Ovary (tissue), 9 donors: ENCODE data around the gene LSM12. TPM values are rescaled to one million over a fixed set of nuclear protein-coding genes. Genes with fewer than 3 reads are reported as not detected.

Experiments
- DNase-seq, 5 donors: peaks; one replicate each; pipeline ENCODE4 v3.0.0-alpha.2; 2019 to 2020
- H3K27ac ChIP-seq, 2 donors: fragments of 200-600 bp; one replicate each; pipeline versions ENCODE4 v1.5.1 to v1.8.0; 2019 to 2022
- H3K27me3 ChIP-seq: fragments of 200-600 bp; one replicate; pipeline ENCODE4 v1.8.0; 2022
- H3K36me3 ChIP-seq: fragments of 200-600 bp; sonication (generic); one replicate; pipeline ENCODE4 v1.5.1; 2019
- H3K4me1 ChIP-seq: one replicate; pipeline ENCODE4 v1.8.1; 2013; ENCODE audit warnings: mild to moderate bottlenecking, moderate library complexity; ENCODE audit not compliant: insufficient read depth
- H3K4me3 ChIP-seq: fragments of 200-600 bp; sonication (generic); one replicate; pipeline ENCODE4 v1.5.1; 2017
- H3K9me3 ChIP-seq, 2 donors: fragments of 200-600 bp in 1 of 2; sonication (generic) in 1 of 2; one replicate each; pipeline versions ENCODE4 v1.5.1 to v1.8.1; 2013 to 2019; ENCODE audit warnings: mild to moderate bottlenecking in 1 of 2, moderate library complexity in 1 of 2
- EP300 ChIP-seq: sonication (generic); formaldehyde crosslinking; IDR thresholded peaks from one replicate; pipeline ENCODE4 v1.6.1; 2017; ENCODE audit warnings: antibody characterized with exemption
- POLR2A ChIP-seq: fragments of 450-650 bp; IDR thresholded peaks from one replicate; pipeline ENCODE4 v1.6.1; 2017; ENCODE audit warnings: antibody characterized with exemption, mild to moderate bottlenecking, moderate library complexity
- WGBS, 3 donors: extraction: QIAGEN DNeasy Blood & Tissue Kit in 1 of 3; methylation state at CpG; one replicate each; pipeline versions ENCODE4 v1.1.5 to v1.1.7; 2013 to 2017; 5-methylcytosine and 5-hydroxymethylcytosine counted together
- intact Hi-C, 4 donors: fragments of 100-400 bp; cut with DNase I; formaldehyde crosslinking; loops; one replicate each; pipeline versions ENCODE4 v1.11.0 to v1.15.1; 2022 to 2023
- polyA plus RNA-seq, 2 donors: library from polyadenylated mRNA; stranded (reverse); fragments of 200-250 nt in 1 of 2; fragments of 350-450 nt in 1 of 2; fragmentation: Illumina TruSeq in 1 of 2; extraction: RNeasy Lipid Tissue Mini Kit (QIAGEN cat#74804) in 1 of 2; gene quantifications; one replicate each; pipeline ENCODE4 v1.2.3, GENCODE V29; 2013 to 2014
- total RNA-seq, 7 donors: library from RNA; depleted of rRNA in 2 of 7; stranded (reverse); fragments of >200 nt in 2 of 7; fragmentation: NEBNext Ultra II Directional in 3 of 7; extraction: Animal tissue kit (Norgen Biotek cat#: 25700) in 3 of 7; gene quantifications; one replicate each; pipeline versions ENCODE4 v1.1.0 to v1.2.4, GENCODE V29; 2016 to 2023
- TF ChIP-seq, protein P1 (sequence below), 3 donors: fragments of 450-650 bp in 2 of 3; fragments of 200-600 bp in 1 of 3; IDR thresholded peaks; one replicate each; pipeline versions ENCODE4 v1.5.1 to v1.8.0; 2016 to 2022; ENCODE audit warnings: antibody characterized with exemption in 3 of 3, mild to moderate bottlenecking in 1 of 3
- donor health status: DM: no; HTN: no; CAD: no; lungs with moderate emphysema.
- donor health status: DM: no; HTN: no; CAD: no.
- donor health status: Bipolar disorder and iron deficiency.
- donor health status: DM: yes; HTN: yes; CAD: no.
- donor health status: DM: no; HTN: no; CAD: no.
- donor health status: DM: yes; HTN: yes; CAD: no.

Gene LSM12
- total and polyA plus RNA-seq, 9 donors = 17.1 to 54.6 (median 36.4) TPM

- no peak overlapping the region for H3K4me3 ChIP-seq
- intact Hi-C loops = no loop called here
- H3K9me3 ChIP-seq = no peaks in the 10 kb centered on the region
- WGBS, 3 donors = 77 to 82% (median 80%) methylated on average over 8 of the region's 8 CpGs
- H3K4me1 ChIP-seq = peaks cover 19% of the 10 kb centered on the region
- TF ChIP-seq, protein P1, sequence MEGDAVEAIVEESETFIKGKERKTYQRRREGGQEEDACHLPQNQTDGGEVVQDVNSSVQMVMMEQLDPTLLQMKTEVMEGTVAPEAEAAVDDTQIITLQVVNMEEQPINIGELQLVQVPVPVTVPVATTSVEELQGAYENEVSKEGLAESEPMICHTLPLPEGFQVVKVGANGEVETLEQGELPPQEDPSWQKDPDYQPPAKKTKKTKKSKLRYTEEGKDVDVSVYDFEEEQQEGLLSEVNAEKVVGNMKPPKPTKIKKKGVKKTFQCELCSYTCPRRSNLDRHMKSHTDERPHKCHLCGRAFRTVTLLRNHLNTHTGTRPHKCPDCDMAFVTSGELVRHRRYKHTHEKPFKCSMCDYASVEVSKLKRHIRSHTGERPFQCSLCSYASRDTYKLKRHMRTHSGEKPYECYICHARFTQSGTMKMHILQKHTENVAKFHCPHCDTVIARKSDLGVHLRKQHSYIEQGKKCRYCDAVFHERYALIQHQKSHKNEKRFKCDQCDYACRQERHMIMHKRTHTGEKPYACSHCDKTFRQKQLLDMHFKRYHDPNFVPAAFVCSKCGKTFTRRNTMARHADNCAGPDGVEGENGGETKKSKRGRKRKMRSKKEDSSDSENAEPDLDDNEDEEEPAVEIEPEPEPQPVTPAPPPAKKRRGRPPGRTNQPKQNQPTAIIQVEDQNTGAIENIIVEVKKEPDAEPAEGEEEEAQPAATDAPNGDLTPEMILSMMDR (IDR thresholded peaks at IDR 0.05) = no peak
- TF ChIP-seq POLR2A (no peak), EP300 (no peak)
- DNase-seq = no peak
- H3K27ac ChIP-seq = peak overlapping the region in 1 of 2 donors; percentile 82
- no peaks in the 10 kb centered on the region for H3K27me3 ChIP-seq
- H3K36me3 ChIP-seq = no peaks in the 10 kb centered on the region
These were observed 28.4 kb upstream of the LSM12 start for GRCh38 chr17:44094701-44095387.

DNA sequence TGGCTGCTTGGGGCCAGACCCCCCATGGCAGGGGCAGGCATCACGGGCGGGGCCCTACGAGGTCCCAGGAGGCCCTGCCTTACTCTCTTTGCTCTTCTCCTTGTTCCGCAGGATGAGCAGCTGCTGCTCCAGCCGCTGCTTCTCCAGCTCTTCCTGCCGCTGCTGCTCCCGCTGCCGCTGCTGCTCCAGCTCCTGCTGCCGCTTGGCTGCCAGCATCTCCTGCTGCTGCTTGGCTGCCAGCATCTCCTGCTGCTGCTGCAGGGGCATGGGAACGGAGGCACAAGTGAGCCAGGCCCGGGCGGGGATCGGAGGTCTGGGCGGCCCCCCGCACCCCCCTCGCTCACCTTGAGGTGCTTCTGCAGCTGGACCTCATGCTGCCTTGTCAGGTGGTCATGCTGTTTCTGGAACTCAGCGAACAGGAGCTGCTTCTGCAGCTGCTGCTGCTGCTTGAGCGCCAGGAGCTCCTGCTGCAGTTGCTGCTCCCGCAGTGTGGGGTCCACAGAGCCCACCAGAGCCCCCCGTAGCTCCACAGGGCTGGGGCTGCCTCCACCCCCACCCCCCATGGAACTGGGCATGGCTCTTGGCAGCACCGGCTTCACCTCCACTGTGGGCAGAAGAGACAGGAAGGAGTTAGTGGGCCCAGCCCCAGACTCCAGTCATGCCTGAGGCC, 26.9 kb upstream of the LSM12 start:
- intact Hi-C loops = no loop called here
- no peak for TF ChIP-seq POLR2A
- TF ChIP-seq, protein P1 (IDR thresholded peaks at IDR 0.05) = no peak
- 85% methylated on average over 20 to 21 of the region's 21 CpGs for WGBS, 3 donors
- Histone ChIP-seq H3K27me3 (no peaks in the 10 kb centered on the region), H3K4me1 (peaks cover 19% of the 10 kb centered on the region), H3K9me3 (no peaks in the 10 kb centered on the region), H3K27ac (no peak overlapping the region), H3K4me3 (no peak overlapping the region), H3K36me3 (no peaks in the 10 kb centered on the region)
- no peak for DNase-seq

DNA sequence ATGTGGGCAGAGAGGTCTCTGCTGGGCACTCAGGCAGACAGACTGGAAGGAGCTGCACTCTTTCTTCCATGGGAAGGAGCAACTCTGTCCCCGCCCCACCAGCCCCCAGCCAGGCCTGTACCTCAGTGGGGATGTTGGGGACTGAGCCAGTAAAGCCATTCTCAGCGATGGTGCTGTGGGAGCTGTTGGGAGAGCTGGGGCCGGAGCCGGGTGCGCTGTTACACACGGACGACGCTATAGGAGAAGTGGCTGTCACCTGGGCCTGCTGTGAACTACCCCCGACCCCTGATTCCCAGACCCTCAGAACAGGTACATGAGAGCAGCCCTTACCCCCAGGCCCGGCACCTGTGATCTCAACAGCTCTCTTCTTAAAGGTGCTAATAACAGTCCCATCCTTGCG, 25.6 kb upstream of the LSM12 start:
- Histone ChIP-seq H3K9me3 (no peaks in the 10 kb centered on the region), H3K4me3 (no peak overlapping the region), H3K27me3 (no peaks in the 10 kb centered on the region), H3K4me1 (peaks cover 15% of the 10 kb centered on the region), H3K27ac (no peak overlapping the region), H3K36me3 (no peaks in the 10 kb centered on the region)
- WGBS, 3 donors = 89 to 93% (median 90%) methylated on average over 11 of the region's 11 CpGs
- DNase-seq = no peak
- intact Hi-C loops = no loop called here
- TF ChIP-seq, protein P1 (IDR thresholded peaks at IDR 0.05) = no peak
- no peak for TF ChIP-seq POLR2A
- TF ChIP-seq EP300 = no peak

GRCh38 chr17:44091200-44091997, 24.9 kb upstream of the LSM12 start:
- H3K27ac ChIP-seq = no peak overlapping the region
- no peaks in the 10 kb centered on the region for H3K9me3 ChIP-seq
- no peaks in the 10 kb centered on the region for H3K27me3 ChIP-seq
- H3K36me3 ChIP-seq = no peaks in the 10 kb centered on the region
- no peak for DNase-seq
- intact Hi-C loops = no loop called here
- 80 to 89% (median 83%) methylated on average over 13 to 14 of the region's 14 CpGs for WGBS, 3 donors
- no peak overlapping the region for H3K4me3 ChIP-seq
- TF ChIP-seq, protein P1 (IDR thresholded peaks at IDR 0.05) = no peak
- no peak for TF ChIP-seq EP300
- TF ChIP-seq POLR2A = no peak
- H3K4me1 ChIP-seq = peaks cover 11% of the 10 kb centered on the region
